Kidney epithelial cell (primary cell): Measurements from ENCODE around the gene FAM25G. TPM values are rescaled to one million over a fixed set of nuclear protein-coding genes. Genes with fewer than 3 reads are reported as not detected.
"Not testable (repeated sequence)": the region's sequence is repeated elsewhere in the genome, so short reads cannot be mapped to it uniquely, and the experiment has no call there.

ENCODE experiments used
- DNase-seq: peaks from one replicate; pipeline ENCODE4 v3.0.0-alpha.2; 2010; ENCODE audit warnings: low read depth
- H3K27me3 ChIP-seq: 2 replicates; pipeline ENCODE4 v1.6.0; 2011; ENCODE audit warnings: low read length; ENCODE audit not compliant: control insufficient read depth, insufficient read depth
- H3K36me3 ChIP-seq: 2 replicates; pipeline ENCODE4 v1.5.1; 2011; ENCODE audit warnings: low read length; ENCODE audit not compliant: control insufficient read depth, insufficient read depth
- H3K4me3 ChIP-seq: 2 replicates; pipeline ENCODE4 v1.5.1; 2011; ENCODE audit warnings: low read depth, mild to moderate bottlenecking, control low read depth, low read length
- total RNA-seq: library from RNA; depleted of rRNA; stranded (reverse); fragments of >200 nt; gene quantifications from 2 replicates; pipeline ENCODE4 v1.2.3, GENCODE V29; 2015
- TF ChIP-seq, protein P1 (sequence below): IDR thresholded peaks from 2 replicates; pipeline ENCODE4 v1.5.1; 2011; ENCODE audit warnings: mild to moderate bottlenecking, moderate library complexity, low read length, control low read depth, inconsistent platforms; ENCODE audit not compliant: insufficient read depth, poor library complexity, severe bottlenecking

FAM25G gene
- total RNA-seq, 1 donor from 2014 or later = 3.2 TPM

DNA sequence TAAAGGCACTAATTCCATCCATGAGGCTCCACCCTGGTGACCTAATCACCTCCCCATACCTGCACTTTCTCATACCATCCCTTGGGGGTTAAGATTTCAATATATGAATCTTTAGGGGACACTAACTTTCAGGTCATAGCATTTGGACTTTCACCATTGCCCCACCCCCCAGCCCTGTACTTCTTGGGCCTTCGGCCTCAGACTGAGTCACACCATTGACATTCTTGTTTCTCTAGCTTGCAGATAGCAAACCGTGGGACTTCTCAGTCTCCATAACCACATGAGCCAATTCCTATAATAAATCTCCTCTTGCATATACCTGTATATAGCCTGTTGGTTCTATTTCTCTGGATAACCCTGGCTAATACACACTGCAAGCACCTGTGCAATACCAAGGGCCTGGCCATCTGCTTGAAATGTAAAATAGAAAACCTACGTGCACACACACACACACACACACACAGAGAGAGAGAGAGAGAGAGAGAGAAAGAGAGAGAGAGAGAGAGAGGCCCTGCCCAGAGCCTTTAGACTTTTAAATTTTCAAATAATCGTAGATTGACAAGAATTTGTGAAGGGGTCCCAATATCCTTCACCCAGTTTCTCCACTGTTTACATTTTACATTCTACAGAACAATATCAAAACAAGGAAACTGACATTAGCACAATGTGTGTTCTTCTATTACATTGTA, 32.9 kb downstream of the FAM25G start:
- DNase-seq = peak; percentile 56
- Histone ChIP-seq H3K36me3 (no peaks in the 10 kb centered on the region), H3K27me3 (peaks cover 3% of the 10 kb centered on the region), H3K4me3 (no peak overlapping the region)
- TF ChIP-seq, protein P1, sequence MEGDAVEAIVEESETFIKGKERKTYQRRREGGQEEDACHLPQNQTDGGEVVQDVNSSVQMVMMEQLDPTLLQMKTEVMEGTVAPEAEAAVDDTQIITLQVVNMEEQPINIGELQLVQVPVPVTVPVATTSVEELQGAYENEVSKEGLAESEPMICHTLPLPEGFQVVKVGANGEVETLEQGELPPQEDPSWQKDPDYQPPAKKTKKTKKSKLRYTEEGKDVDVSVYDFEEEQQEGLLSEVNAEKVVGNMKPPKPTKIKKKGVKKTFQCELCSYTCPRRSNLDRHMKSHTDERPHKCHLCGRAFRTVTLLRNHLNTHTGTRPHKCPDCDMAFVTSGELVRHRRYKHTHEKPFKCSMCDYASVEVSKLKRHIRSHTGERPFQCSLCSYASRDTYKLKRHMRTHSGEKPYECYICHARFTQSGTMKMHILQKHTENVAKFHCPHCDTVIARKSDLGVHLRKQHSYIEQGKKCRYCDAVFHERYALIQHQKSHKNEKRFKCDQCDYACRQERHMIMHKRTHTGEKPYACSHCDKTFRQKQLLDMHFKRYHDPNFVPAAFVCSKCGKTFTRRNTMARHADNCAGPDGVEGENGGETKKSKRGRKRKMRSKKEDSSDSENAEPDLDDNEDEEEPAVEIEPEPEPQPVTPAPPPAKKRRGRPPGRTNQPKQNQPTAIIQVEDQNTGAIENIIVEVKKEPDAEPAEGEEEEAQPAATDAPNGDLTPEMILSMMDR = no peak

DNA sequence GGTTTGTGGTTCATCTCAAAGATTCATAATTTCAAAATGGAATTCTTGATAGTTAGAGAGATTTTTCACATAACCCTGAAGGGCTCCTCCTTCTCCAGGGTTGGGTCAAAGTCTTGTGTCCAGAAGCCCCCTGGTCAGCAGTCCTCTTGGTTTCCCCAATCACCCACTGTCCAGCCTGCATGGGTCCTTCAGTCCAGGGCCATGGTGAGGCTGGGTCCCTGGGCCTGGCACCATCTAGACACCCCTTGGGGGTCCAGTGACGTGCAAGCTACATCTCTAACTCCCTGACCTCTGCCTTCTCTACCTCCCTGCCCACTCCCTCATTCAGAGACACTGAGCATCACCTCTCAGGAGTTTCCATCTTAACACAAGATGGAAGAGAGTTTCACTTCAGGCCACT, 33.7 kb downstream of the FAM25G start:
- TF ChIP-seq, protein P1 = no peak
- Histone ChIP-seq H3K36me3 (no peaks in the 10 kb centered on the region), H3K4me3 (no peak overlapping the region), H3K27me3 (peaks cover 5% of the 10 kb centered on the region)
- no peak for DNase-seq

DNA sequence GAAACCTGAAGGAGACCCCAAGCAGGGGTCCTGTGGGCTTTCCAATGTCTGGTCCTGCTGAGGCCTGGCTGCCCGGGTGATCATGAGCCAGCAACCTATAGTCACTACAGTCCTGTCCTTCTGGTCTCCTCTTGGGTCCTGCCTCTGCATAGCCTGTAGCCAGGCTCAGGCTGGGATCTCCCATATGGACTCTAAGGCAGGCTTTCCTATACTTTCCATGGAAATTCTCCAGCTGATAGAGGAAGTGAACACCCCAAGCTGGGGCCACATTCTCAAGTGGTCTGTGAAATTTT, 34.0 kb downstream of the FAM25G start:
- Histone ChIP-seq H3K27me3 (peaks cover 5% of the 10 kb centered on the region), H3K4me3 (no peak overlapping the region), H3K36me3 (no peaks in the 10 kb centered on the region)
- DNase-seq = no peak
- TF ChIP-seq, protein P1 = no peak

DNA sequence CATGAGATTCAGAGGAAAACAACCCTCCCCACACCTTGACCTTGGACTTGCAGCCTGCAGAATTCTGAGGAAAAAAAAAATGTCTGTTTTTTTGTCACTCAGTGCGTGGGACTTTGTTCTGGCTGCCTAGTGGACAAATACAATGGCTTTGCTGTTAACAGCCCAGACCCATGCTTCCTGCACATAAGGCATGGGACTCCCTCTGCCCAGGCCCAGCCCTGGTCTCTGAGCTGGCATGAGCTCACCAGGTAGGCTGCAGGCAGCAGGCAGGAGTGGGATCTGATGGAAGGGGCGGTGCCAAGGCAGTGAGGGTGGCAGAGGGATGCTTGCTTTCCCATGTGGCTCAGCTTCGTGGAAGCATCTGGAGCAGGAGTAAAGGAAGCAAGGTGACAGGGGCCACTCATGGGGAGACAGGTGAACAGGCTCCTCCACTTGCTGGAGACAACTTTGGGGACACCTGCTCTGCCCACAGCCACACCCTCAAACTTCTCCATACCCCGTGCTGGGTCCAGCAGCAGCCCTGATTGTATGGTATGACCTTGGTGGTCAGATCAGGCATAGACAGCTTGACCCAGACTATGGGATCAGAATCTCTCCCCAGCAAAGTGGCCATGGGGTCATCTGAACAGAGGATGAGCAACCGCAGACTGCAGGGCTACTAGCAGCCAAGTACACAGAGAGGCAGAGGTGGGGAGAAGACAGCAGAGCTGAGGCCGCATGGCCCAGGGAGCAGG, 34.5 kb downstream of the FAM25G start:
- H3K27me3 ChIP-seq = peaks cover 5% of the 10 kb centered on the region
- H3K4me3 ChIP-seq = no peak overlapping the region
- H3K36me3 ChIP-seq = no peaks in the 10 kb centered on the region
- TF ChIP-seq, protein P1 = no peak
- no peak for DNase-seq

DNA sequence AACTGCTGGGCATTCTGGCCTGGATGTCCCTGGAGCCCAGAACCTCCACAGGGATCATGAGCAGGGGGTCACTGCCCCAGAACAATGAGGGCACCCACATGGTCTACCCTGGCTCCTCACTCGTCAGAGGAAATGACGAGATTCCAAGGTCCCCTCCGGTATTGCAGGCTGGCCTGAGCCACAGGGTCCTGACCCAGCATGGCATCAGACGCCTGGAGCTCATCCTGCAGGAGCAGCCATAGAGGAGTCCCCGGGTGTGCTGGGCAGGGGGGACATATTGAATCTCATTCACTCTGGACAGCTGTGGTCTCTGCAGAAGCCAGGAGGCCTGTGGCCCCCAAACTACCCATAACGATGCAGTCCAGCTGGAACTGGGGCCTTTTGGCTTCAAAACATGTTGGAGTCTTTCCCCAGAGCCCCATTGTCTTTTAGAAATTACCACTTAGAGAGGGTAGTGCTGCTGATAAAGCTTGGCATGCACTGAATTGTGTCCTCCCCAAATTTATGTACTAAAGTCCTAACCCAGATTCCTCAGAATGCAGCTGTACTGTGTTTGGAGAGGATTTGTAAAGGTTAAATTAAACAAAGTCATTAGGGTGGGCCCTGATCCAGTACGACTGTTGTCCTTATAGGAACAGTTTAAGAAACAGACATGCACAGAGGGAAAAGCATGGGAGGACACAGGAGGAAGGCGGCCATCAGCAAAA, 35.3 kb downstream of the FAM25G start:
- no peak overlapping the region for H3K4me3 ChIP-seq
- no peaks in the 10 kb centered on the region for H3K36me3 ChIP-seq
- peaks cover 5% of the 10 kb centered on the region for H3K27me3 ChIP-seq
- TF ChIP-seq, protein P1 = no peak
- no peak for DNase-seq

DNA sequence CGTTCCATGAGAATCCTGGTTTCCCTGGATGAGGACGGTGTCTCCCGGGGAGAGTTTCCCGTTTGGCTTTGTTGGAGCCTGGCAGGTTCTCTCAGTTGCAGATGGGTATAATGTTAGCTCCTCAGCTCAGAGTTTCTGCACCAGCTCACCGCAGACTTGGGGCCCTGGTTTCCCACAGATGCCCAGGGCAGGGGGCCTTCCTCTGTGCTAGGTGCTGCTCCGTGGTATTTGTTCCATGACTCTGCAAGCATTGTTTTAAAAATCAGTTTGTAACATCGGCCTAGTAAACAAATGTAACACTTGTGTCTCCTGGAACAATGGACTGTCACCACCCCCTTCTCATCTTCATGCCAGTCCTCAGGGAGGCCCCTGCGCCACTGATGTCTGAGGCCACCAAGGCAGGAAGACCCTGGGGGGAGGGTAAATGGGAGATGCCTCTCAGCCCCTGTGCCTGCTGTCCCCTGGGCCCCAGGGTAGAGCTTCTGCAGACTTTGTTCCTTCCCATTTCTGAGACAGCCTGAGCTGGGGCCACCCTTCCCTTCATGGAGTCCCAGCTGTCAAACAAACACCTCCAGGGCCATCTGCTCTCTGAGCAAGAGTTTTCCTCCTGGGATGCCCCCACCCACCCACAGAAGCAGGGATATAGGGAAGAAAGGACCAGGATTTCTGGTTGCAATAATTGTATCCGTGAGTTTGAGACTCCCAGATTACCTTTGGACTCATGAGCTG, 36.0 kb downstream of the FAM25G start:
- not testable (repeated sequence) for H3K27me3 ChIP-seq, H3K36me3 ChIP-seq, DNase-seq, H3K4me3 ChIP-seq
